Measurements from ENCODE around the gene PRKRA.
A peak's percentile ranks its signal among the peaks of the same experiment; 100 is the strongest.
"Not testable (repeated sequence)": the region's sequence is repeated elsewhere in the genome, so short reads cannot be mapped to it uniquely, and the experiment has no call there.

Gene PRKRA

DNA sequence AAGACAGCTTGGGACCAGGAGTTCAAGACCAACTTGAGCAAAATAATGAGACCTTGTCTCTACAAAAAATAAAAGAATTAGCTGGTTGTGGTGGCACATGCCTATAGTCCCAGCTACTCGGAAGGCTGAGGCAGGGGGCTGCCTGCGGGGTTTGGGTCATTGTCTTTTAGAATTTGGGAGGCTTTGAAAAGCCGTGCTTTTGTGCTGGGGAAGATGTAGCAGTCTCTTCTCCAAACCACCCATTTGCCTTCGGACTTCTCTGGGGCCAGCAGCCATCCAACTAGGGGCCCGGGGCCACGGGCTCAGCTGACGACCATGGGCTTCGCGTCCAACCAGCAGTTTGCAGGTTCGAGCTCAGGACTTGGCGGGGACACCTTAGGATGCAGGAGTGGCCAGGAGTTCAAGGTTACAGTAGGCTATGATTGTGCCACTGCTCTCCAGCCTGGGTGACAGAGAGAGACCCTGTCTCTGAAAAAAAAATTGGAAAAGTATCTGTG, 6.5 kb upstream of the PRKRA start:
- DNase-seq (ENCODE audit: low spot score): no peak

DNA sequence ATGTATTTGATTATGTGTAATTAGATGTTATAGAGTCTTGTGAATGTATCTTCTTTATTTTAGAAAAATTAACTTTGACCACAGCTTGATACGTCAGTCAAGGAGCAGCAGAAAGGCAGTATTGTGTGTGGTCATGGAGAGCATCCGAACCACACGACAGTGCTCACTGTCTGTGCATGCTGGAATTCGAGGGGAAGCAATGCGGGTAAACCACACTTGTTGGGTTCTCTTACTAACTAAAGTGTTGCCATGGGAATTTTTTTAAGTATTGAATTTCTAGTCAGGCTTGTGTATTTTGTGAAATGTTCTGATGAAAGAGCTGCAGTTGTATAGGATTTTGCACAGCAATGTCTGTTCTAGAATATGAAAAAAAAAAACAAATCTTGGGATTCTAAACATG, 5.0 kb upstream of the PRKRA start:
- DNase-seq (ENCODE audit: low spot score): no peak

DNA sequence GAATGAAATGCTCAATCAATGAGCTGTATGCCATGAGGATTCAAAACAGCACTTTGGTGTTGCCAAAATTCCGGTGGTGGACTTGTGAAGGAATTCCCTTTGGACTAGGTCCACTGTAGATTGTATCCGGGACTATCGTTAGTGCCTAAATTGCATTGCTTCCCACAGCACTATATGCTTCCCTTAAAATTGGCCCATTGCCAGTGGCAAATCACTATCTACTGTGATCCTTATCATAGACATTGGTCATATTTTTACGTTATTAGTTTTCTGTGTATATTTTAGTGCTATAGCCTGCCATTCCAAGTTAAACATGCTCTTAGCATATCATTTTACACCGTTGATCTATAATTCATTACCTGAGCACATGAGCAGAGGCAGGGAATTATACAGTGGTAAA, 1.9 kb upstream of the PRKRA start:
- no peak for DNase-seq (ENCODE audit: low spot score)

DNA sequence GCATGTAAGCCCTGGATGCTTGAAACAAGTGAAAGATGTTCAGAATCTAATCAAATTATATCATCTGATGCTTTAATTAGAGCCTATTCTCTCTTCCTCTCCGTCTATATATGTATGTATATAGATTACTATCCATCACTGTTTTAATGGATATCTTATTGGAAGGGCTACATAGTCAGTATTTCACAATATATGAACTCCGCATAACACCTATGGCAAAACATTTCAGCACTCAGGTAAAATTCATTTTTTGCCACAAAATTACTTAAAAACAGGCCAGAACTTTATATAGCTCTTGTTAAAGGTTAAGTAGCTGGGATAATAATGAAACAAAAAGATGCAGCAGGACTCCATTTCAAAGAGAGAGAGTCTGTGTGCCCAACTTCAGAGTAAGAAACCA, 1.4 kb upstream of the PRKRA start:
- no peak for DNase-seq (ENCODE audit: low spot score)

DNA sequence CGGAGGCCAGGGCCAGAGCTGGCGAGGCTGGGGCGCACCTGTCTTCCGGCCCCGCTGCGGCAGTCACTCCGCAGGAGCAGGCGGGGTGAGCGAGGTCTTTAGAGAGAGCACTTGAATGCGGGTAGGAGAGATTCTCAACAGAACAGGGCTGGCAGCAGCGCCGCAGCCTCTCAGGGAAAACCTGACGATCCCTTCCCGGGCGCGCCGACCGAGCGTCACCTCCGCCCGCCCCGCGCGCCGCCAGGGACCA, 526 bp downstream of the PRKRA start:
- DNase-seq (ENCODE audit: low spot score): no peak

DNA sequence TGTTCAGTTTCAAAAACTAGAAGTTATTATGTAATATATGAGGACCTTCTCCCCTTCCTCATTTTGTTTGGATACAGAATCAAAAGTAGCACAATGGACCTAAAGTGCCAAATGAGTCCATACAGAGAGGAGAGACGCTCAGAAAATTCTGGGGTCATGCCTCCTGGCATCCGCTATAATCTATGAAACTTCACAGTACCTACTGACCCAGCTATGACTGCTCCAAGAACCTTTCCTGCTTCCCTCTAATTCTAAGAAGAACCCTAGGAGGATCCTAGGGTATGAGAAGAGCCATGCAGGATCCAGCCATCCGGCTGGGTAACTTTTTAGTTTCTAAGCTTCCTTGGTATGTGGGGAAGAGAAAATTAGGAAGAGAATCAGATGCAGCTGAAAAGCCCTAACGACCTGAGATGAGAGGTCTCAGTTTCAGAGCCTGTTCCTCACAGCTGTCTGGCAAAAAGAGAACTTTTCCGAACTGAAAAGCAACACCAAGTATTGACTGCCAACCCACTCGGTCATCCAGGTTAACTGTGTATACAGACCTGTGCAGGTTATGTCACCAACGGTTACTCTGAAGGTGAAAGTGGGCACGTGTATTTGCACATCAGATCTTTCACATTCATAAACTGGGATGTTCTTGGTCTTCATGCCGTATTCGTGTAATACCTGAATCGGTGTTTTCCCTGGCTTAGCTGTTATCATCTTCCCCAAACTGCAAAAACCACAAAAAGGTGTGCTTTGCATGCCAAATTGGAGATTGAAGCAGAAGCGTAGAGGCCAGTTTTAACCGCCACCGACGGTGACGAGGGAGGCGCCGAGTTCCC, 1.1 kb downstream of the PRKRA start:
- DNase-seq (ENCODE audit: low spot score): peak; percentile 4

DNA sequence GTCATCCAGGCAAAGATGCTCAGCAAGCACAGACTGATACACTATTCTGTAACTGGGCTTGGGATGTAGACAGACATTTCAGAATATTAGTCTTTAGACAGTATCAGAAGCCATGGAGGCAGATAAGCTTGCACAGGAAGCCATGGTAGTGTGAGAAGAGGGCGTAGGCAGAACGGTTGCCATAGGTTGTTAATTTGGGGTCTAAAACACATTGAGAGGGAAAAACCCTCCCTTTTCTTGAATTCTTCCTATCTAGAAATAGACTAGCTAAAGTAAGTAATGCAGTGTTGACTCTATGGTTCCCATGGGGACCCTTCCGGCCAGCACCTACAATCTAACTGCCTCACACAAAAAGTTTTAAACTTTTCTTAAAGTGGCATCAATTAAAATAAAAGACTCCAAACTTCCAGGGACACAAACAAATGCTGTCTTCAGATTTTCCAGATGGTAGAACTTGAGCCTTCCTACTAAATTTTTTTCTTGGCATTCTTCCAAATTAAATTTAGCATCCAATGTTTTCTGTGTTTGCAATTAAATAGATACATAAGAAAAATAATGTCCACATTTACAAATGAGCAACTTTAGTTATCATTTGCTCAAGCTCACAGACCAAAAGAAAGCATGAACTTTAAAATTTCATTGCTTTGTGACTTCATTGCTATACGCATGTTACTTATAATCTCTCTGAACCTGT, 1.9 kb downstream of the PRKRA start:
- DNase-seq (ENCODE audit: low spot score): no peak

DNA sequence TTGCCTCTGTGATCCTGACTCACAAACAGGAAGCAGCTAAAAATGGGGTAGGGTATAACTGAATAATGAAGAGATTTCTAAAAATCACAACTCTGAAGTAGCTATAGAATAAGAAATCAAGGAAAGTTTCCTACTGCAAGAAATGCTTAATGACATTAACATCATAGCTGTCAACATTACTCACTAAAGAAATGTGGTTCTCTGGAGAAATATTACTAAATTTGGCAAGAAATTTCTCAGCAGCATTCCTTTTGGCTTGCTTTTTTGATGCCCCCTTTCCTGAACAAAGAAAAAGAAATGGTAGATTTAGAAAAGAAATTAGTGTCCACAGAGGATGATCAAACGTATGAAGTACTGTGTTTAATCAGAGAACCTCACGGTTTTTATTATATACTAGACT, 9.5 kb downstream of the PRKRA start:
- DNase-seq (ENCODE audit: low spot score): no peak

DNA sequence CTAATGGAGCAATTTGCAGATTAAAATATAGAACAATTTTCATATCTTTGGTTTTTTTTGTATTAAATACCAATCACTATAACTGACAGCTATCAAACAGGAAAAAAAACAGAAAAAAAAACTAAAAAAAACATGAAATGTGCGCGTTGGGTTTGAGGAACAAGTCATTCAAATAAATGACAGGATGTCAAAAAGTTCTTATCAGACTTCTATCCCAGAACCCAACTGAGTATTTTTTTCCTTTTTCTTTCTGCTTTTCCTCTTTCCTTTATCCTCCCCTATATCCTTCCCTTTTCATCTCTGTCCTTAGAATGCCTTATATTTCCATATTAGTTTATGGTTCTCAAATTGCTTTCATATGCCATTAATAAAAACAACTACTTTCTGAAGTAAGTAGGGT, 14.3 kb downstream of the PRKRA start:
- no peak for DNase-seq (ENCODE audit: low spot score)

DNA sequence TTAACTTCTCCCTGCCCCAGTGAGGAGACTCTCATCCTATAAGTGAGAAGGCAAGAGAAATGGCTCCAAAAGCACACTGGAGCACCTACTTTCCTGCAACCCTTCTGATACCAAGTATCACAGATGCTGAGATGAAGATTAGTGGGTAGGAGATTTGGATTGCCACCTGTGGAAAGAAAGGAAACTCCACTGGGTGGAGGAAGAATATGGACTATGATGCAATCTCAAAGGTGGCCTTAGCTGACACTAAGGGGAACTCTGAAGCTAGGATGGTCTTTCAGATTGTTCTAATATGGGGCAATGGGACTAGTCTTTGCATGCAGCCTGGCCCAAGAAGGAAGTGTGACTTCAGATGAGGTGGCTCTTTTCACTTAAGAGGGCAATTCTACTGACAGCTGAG, 21.6 kb downstream of the PRKRA start:
- DNase-seq (ENCODE audit: low spot score): no peak

DNA sequence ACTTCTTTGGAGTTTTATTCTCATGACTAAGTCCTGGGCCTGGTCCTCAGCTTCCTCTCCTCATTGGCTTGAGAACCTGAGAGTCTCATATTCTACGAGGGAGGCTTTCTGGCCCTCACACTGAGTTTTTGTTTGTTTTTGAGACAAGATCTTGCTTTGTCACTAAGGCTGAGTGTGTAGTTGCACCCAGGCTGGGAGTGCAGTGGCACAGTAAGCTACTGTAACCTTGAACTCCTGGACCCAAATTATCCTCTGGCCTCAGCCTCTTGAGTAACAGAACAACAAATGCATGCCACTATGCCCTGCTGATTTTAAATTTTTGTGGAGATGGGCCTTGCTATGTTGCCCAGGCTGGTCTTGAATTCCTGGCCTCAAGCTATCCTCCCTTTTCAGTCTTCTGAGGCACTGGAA, 22.6 kb downstream of the PRKRA start:
- DNase-seq (ENCODE audit: low spot score): no peak

DNA sequence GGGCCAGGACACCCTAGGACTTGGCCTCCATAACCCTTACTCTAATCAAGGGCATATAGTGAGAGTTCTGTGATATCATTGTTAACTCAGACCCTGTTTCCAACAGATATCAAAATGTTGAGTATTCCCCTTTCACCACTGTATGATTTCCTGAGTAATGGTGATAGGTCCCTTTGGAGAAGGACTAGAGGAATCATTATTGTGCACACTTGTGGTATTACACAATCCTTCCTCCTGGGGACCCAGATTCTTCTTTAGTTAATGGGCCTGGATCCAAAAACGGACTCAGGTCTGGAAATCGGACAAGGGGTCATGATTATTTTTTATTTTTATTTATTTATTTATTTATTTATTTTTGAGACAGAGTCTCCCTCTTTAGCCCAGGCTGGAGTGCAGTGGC, 23.5 kb downstream of the PRKRA start:
- DNase-seq (ENCODE audit: low spot score): no peak

DNA sequence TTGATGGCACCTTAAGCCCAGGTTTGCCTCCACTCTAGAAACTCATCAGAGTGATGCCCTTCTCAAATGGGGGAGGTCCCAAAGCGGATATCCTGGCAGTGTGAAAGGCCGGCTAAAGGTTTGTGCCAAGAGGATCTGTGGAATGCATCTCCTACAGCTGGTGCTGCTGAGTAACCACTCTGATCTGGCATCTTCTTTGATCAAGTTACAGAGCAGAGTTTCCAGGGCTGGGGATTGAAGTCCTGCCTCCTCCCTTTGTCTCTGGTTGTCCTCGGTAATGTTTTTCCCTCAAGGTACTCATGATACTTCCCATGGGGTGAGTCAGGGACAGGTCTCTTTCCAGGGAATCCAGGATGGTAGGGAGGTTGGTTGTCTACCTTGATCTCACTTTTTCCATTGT, 24.6 kb downstream of the PRKRA start:
- DNase-seq (ENCODE audit: low spot score): no peak

DNA sequence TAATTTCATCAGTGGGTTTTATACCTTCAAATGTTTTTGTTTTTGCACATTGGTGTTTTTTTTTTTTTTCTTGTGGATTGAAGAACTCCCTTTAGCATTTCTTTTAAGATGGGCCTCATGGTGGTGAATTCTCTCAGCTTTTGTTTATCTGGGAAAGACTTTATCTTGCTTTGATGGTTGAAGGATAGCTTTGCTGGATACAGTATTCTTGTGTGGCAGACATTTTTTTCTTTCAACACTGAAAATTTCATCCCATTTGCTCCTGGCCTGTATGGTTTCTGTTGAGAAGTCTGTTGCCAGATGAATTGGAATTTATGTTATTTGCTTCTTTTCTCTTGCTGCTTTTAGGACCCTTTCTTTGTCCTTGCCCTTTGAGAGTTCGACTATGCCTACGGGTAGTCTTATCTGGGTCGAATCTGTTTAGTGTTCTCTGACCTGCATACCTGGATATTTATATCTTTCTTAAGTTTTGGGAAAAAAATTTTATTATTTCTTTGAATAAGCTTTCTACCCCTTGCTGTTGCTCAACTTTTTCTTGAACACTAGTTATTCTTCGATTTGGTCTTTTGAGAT, 25.6 kb downstream of the PRKRA start:
- DNase-seq (ENCODE audit: low spot score): no peak

DNA sequence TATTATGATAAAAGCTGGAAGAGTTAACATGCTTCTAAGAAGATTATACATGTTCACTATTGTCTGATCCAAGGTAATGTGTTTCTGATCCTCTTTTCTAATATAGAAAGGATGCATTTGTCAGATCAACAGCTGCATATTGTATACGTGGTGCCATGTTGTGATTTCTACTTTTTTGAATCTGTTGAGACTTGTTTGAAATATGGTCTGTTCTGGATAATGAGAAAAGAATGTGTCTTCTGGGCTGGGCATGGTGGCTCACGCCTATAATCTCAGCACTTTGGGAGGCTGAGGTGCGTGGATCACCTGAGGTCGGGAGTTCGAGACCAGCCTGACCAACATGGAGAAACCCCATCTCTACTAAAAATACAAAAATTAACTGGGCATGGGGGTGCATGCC, 27.2 kb downstream of the PRKRA start:
- not testable (repeated sequence) for DNase-seq (ENCODE audit: low spot score)

DNA sequence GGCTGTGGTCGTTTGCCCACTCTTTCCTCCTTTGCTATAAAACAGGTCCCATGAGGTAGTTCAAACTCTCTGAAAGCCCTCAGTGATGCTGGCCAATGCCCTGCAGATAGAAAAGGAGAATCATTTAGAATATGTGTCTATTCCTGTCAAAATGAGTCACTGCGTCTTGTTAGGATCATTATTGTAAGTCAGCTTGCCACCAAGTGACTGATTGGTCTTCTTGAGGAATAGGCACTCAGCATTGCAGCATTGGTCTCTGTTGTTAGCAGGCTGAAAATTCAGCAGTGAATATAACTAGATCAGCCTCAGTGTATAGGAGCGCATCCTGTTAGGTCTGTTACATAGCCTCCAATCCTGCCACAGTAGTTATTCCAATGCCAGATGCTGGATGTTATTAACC, 28.9 kb downstream of the PRKRA start:
- no peak for DNase-seq (ENCODE audit: low spot score)

DNA sequence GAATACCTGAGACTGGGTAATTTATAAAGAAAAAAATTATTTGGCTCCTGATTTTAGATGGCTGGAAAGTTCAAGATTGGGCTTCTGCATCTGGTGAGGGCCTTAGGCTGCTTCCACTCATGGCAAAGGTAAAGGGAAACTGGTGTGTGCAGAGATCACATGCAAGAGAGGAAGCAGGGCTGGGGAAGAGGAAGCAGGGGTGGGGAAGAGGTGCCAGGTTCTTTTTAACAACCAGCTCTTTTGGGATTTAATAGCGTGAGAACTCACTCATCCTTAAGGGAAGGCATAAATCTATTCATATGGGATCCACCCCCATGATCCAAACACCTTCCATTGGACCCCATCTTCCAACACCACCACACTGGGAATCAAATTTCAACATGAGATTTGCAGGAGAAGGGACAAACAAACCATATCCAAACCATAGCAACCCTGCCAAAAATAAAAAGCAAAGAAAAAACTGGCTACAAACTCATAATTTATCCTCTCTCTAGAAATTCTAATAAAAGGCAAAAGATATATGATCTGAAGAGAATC, 30.4 kb downstream of the PRKRA start:
- DNase-seq (ENCODE audit: low spot score): no peak

DNA sequence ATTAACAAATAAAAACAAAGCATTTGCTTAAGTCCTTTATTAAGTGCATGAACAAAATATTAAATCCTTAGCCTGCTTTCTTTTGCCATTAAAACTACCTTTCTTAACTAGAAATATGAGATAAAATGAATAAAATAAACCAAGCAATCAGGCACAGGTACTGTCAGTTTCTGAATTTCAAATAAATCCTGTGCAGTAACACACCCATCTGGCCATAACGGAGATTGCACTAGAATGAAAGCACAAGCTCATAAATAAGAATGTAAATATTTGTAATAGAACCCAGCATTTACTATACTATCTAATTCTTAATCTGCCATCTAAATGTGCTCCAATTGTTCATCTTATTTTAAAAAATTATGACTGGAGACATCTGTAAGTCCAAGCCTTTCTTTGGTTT, 31.9 kb downstream of the PRKRA start:
- DNase-seq (ENCODE audit: low spot score): no peak

DNA sequence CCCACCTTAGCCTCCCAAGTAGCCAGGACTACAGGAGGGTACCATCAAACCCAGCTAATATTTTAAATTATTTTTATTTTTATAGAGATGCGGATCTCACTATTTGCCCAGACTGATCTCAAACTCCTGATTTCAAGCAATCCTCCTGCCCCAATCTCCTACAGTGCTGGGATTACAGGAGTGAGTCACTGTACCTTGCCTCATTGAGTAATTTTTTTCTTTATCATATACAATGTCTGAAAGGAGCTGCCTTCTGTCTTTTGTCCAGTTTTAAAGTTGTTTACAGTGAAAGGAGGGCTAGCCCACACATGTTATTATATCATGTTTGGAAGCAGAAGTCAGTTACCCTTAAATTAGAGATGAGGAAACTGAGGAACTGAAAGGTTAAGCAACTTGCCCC, 32.5 kb downstream of the PRKRA start:
- no peak for DNase-seq (ENCODE audit: low spot score)

DNA sequence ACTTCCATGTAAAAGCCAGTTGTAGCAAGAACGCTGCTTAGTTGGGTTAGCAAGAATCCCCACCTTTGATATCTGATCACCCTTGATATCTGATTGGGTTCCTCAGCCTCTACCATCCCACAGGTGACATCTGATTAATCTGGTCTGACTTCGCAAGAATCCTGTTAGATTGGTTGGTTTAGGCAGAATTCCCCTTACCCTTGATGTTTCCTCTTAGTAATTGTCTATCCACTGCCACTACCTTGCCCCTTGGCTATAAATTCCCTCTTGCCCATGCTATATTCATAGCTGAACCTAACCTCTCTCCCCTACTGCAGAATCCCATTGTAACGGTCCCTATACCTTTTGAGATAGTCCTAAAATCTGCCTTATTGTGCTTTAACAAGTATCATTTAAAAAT, 33.1 kb downstream of the PRKRA start:
- no peak for DNase-seq (ENCODE audit: low spot score)

DNA sequence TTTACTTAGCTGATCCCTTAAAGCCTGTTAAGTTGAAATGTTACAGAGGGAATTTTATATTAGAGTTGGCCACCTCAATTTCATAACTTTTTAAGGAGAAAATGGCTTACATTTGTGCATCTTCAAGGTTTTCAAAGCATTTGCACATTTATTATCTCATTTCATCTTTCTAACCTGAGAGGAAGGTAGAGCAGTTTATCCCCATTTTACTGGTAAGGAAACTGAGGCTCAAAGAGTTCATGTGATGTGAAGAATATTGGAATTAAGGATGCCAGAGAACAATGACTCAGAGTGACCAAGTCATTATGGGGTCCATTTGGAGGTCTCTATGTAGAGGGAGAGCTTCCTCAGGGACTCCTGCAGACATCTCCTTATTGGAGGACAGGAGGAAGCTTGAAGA, 35.0 kb downstream of the PRKRA start:
- no peak for DNase-seq (ENCODE audit: low spot score)

DNA sequence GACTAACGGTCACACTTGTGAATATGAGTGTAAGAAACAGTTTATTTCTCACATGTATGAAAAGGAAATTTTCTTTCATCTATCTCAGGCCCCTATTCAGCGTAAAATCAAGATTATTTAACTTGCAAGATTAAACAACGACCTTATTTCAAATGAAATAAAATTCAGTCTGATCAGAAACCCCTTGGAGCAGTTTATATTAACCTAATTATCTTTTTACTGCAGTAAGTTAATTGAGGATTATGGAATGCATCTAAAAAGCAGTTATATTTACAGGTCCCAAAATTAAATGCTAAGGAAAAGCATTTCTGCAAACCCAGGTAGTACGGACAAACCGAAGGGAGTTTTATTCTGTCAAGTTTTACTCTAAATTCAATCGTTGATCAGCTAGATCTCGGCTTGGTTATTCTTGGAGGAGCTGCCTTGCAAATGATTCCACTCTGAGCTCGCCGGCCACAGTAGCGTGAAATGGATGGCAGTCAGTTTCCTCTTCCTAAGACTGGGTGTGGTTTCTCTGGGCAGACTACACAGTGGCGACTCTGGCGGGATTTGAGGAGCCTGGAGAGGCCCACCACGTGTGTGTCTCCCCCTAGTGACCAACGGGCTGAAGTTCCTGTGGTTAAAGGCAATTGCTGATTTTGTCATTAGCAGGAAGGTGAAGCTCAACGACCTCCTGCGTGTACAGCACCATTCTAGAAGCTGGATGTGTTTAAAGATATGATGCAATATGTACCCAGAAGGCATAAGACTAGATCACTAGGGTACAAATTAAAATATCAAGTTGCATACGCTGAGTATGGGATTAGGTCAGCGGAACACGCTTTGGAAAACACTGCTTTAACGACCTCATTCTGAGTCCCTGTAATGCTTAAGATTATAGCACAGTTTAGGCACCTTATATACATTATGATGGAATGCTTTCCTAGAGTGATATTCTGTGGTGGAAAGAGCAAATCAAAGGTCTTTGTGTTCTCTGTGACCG, 36.4 kb downstream of the PRKRA start:
- peak; percentile 92 for DNase-seq (ENCODE audit: low spot score)
